Measurements from ENCODE around the gene VCP.
"Not testable (repeated sequence)": the region's sequence is repeated elsewhere in the genome, so short reads cannot be mapped to it uniquely, and the experiment has no call there.

Gene VCP

GRCh38 chr9:35059438-35059837, 13.0 kb downstream of the VCP start:
- no peak for DNase-seq

GRCh38 chr9:35057271-35057620, 15.2 kb downstream of the VCP start:
- DNase-seq: no peak

GRCh38 chr9:35056571-35057270, 15.7 kb downstream of the VCP start:
- no peak for DNase-seq

- no peak for DNase-seq
Measured at GRCh38 chr9:35054871-35055644, 17.4 kb downstream of the VCP start.

GRCh38 chr9:35054185-35054835, 18.1 kb downstream of the VCP start:
- no peak for DNase-seq

GRCh38 chr9:35051069-35051967, 21.1 kb downstream of the VCP start:
- DNase-seq: peak; percentile 36 to 45

- no peak for DNase-seq
Measured at GRCh38 chr9:35048511-35048910, 23.9 kb downstream of the VCP start.

GRCh38 chr9:35044071-35044470, 28.4 kb downstream of the VCP start:
- no peak for DNase-seq

GRCh38 chr9:35042891-35043545, 29.4 kb downstream of the VCP start:
- DNase-seq: no peak

- no peak for DNase-seq
Measured at GRCh38 chr9:35042081-35042604, 30.3 kb downstream of the VCP start.

- peak; percentile 20 to 27 for DNase-seq
Measured at GRCh38 chr9:35035851-35036701, 36.3 kb downstream of the VCP start.

- DNase-seq: no peak
Measured at GRCh38 chr9:35033101-35033500, 39.3 kb downstream of the VCP start.

- no peak for DNase-seq
Measured at GRCh38 chr9:35029852-35030251, 42.6 kb downstream of the VCP start.

- DNase-seq: no peak
Measured at GRCh38 chr9:35029241-35029640, 43.2 kb downstream of the VCP start.

GRCh38 chr9:35028341-35028740, 44.1 kb downstream of the VCP start:
- no peak for DNase-seq

- DNase-seq: no peak
Measured at GRCh38 chr9:35027860-35028259, 44.6 kb downstream of the VCP start.

GRCh38 chr9:35027374-35027773, 45.1 kb downstream of the VCP start:
- DNase-seq: no peak

- no peak for DNase-seq
Measured at GRCh38 chr9:35026671-35027070, 45.8 kb downstream of the VCP start.

- DNase-seq: not testable (repeated sequence)
Measured at GRCh38 chr9:35023443-35023842, 49.0 kb downstream of the VCP start.

- no peak for DNase-seq
Measured at GRCh38 chr9:35014517-35014916, 57.9 kb downstream of the VCP start.

GRCh38 chr9:35010351-35010958, 62.0 kb downstream of the VCP start:
- DNase-seq: no peak
